DMS79 treated with DMSO at 0.1 percent for 48 hours (cell line): ENCODE measurements around the gene MYH11.

Source experiments
- DNase-seq: peaks from one replicate; lab custom pipeline; 2025; lab: John Stamatoyannopoulos, UW

The MYH11 gene

DNA sequence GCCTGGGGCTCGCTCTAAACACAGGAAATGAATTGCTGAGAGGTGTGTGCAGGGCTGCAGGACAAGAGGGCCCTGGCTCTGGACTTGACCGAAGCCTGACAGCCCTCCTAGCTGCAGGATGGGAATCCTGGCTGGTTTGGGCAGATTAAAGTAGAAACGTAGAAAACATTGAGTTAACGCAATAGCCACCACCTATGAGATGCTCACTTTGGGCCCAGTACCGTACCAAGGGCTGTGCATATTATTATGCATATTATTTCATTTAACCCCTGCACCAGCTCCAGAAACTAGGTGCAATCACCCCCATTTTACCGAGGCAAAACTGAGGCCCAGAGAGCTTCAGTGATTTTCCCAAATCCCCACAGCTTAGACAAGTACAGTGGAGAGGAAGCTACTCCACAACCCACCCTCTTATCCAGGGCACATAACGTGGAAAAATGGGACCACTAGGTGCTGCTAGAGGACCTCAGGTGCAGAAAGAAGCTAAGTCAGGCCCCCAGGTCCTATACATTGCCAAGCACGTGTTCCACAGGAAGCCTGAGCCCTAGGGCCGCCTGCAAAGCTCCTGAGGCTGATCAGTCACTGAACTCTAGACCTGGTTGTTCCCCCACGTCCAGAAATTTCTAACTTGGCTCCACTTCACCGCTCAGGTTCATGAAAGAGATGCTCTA lies 79.2 kb downstream of the MYH11 start:
- DNase-seq, result peak; percentile 48

DNA sequence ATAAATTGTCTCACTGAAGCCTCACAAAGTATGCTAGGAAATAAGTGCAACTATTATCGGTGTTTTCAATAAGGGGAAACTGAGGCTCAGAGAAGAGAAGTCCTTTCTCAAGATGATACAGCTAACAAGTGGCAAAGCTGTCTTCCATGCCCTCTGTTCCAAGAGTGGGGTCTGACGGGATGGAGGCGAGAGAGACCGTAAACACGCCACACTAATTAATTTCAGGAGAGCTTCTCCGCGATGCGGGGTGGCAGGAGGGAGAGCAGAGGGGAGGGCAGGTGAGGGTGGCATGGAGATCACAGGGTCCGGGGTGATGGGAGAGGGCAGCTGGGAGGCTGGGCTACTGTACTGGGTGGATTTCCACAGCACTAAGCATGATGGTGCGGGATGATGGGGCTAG lies 80.3 kb downstream of the MYH11 start:
- DNase-seq, result no peak

DNA sequence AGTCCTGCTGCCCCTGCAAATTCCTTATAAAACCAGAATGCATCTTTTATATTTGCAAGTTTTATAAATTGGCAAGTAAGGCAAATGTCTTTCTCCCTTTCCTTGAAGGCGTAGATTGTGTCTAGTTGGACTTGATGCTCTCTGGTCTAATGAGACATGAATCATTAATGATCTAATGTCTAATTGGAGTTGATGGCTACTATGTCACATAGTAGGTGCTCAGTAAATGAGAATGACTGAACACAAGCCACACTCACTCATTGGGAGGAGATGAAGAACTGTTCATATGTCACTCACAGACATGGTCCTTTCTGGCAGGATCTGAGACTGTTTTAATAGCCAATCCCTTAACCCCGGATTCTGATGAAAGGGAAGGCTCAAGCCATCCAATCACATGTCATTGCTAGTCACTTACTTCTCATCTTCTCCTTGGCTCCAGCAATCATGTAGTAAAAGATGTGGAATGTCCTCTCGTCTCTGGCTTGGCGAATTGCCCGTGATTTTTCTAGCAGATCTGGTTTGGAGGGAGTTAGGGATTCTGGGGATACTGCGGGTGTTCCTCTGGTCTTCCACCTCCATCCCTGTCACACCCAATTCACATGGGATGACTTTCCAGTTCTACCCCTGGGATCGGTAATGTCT lies 81.0 kb downstream of the MYH11 start:
- no peak for DNase-seq

DNA sequence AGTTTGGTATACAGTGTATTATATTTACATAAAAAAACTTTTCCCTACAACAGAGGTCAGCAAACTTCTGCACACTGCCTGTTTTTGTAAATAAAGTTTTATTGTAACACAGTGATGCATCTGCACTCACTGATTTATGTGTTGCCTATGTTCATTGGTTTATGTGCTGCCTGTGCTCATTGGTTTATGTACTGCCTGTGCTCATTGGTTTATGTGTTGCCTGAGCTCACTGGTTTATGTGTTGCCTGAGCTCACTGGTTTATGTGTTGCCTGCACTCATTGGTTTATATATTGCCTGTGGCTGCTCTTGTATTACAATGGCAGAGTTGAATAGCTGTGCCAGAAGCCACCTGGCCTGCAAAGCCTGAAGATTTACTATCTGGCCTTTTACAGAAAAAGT lies 81.6 kb downstream of the MYH11 start:
- DNase-seq, result no peak

DNA sequence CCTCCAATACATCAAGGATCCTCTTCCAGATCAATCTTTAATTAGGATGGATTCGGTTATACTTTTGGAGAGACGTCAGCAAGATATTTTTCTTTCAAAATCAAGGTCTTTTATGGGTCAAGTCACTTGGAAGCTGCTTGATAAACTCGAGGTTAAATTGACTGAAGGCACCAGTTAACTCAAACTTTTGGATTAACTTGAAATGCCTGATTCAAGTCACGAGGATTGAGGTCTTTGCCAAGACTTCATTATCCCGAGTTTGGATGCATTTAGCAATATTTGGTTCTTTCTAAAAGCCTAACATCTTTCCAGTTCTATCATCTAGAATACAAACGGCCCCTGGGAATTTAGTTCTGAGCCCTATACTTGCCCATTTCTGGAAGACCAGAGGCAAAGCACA lies 82.9 kb downstream of the MYH11 start:
- DNase-seq, result no peak

DNA sequence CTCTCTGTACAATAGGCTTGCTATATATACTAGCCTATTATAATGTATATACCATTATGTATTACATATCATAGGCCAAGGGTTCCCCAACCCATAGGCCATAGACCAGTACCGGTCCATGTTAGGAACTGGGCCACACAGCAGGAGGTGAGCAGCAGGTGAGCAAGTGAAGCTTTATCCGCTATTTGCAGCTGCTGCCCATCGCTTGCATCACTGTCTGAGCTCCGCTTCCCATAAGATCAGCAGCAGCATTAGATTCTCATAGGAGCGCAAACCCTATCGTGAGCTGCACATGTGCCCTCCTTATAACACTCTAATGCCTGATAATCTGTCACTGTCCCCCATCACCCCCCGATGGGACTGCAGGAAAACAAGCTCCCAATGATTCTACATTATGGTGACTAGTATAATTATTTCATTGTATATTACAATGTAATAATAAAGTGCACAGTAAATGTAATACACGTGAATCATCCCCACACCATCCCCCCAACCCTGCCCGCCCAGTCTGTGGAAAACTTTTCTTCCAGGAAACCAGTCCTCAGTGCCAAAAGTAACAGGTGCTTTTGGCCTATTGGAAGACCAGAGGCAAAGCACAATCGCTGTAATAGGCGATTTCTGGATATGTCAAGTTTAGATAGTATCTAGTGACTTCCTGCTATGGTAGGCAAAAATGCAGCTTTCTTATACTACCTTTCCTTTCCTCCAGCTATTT lies 84.1 kb downstream of the MYH11 start:
- no peak for DNase-seq

DNA sequence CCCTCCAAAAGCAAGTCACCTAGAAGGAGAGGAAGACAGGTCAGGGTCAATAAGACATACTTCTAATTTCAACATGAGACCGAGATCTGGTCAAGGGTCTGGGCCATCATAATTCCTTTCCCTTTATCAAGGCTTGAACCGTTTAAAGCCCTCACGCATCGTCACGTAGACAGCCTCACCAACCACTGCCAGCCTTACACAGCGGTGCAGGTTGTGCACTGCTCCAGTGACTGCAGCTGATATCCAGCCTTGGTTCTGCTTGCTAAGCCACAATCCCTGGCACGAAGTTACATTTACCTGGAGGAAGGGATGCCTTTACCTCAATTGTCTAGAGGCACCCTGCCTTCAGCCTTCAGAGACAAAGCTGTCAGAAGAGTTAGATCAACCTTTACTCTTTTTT lies 85.1 kb downstream of the MYH11 start:
- DNase-seq, result no peak

DNA sequence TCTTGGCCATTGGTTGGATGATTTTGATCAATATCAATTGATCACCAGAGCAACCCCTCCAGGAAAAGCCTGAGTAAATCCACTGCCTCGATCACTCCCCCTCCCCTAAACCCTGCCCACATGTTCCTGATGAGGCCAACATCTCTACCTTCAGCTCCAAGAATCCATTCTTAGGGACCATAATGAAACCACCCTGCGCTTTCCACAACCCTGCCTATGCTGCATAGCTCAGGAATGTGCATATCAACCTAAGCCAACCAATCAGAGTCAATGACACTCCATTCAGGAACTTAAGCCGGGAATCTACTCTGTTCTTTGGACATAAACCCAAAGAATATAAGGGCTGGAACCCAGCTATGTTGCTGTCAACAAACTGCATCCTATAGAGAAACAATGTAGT lies 86.3 kb downstream of the MYH11 start:
- DNase-seq, result no peak

DNA sequence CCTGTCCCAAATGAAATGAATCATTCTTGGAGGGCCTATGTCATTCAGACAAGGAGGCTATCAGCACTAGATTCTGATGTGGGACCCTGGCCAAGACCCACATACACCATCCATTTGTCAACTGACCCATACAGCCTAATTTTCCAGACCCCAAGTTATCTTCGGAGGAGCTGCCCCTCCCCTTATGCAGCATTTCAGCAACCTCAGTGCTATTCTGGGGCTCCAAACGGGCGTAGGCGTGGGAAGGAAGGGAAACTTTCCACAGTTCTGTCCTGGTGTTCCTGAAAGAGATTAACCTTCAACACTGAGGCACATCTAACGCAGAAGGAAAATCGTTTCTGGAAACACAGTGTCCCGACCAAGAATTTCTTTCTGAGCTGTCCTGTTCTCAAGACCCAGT lies 86.7 kb downstream of the MYH11 start:
- no peak for DNase-seq

DNA sequence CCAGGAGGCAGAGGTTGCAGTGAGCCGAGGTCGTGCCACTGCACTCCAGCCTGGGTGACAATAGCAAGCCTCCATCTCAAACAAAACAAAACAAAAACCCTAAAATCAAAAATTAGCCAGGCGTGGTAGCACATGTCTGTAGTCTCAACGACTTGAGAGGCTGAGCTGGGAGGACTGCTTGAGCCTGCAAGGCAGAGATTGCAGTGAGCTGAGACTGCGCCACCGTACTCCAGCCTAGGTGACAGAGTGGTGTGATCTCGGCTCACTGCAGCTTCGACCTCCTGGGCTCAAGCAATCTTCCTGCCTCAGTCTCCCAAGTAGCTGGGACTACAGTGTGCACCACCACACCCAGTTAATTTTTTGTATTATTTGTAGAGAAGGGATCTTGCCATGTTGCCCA lies 87.6 kb downstream of the MYH11 start:
- DNase-seq, result no peak

DNA sequence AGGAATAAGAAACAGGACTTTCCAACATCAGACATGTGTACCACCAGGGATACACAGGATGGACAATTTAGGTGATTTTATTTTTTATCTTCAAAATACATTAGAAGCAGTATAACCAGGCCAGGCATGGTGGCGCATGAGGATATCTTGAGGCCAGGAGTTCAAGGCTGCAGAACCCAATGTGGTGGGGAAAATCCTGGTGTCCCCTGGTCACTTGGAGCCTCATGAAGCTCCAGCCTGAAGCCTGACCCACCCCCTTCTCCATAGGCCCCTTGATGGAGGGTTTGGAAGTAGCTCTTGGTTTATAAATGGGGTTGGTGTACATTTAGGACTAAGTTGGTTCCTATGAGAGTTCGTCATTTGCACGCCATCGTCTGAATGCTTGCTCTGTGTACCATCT lies 88.6 kb downstream of the MYH11 start:
- no peak for DNase-seq

DNA sequence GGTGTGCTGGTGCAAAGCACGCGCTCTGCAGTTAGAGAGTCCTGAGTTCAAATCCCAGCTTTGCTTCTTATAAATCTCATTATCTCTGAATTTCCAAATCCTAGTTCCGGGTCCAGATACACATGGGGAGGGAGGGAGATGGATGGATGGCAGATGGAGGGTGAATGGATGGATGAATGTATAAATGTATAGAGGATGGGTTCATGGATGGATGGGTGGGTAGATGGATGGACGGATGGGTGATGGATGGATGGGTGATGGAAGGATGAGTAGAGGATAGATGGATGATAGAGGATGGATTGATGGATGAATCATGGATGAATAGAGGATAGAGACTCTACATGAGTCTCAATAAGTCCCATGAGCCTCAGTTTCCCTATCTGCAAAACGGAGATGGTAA lies 89.9 kb downstream of the MYH11 start:
- no peak for DNase-seq

DNA sequence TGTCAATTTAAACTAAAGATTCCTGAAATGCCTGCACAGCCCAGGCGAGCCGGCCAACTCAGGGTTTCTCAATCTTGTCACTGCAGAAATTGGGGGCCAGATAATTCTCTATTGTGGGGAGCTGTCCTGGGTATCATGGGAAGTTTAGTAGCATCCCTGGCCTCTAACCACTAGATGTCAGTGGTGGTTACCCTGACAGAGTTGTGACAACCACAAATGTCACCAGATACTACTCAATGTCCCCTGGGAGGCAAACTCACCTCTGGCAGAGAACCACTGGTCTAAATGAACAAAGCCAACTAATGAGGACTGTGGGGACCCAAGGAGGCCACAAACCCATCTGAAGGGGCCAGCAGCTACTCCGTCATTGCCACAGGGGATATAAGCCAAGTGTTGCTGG lies 90.9 kb downstream of the MYH11 start:
- peak; percentile 52 for DNase-seq

DNA sequence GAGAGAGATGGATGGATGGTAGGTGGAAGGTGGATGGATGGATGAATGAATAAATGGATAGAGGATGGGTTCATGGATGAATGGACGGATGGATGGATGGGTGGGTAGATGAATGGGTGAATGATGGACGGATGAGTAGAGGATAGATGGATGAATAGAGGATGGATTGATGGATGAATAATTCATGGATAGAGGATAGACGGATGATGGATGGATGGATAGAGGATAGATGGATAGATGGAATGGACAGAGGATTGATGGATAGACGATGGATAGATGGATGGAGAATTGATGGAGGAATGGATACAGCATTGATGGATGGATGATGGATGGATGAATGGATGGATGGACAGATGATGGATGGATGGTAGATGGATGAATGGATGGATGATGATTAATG lies 91.7 kb downstream of the MYH11 start:
- no peak for DNase-seq

DNA sequence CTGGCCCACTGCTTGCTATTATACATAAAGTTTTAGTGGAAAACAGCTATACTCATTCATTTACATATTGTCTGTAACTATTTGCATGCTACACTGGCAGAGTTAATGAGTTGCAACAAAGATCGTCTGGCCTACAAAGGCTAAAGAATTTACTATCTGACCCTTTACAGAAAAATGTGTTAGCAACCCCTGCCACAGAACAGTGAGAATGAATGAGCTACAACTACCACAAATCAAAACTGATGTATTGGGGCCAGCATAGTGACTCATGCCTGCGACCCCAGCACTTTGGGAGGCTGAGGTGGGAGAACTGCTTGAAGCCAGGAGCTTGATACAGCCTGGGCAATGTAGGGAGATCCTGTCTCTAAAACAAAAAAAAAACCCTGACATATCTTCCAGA lies 92.7 kb downstream of the MYH11 start:
- DNase-seq, result no peak

DNA sequence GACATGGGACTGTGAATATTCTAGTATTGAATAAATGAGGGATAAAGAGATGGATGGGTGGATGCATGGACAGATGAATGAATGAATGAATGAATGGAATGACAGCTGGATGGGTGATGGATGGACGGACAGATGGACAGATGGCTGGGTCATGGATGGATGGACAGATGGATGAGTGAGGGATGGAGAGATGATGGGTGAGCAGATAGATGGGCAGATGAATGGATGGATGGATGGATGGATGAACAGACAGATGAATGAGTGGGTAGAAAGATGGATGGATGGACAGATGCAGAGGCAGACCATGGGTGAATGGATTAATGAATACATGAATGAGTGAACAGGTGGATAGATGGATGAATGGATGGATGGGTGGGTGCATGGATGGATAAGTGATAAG lies 96.7 kb downstream of the MYH11 start:
- no peak for DNase-seq

DNA sequence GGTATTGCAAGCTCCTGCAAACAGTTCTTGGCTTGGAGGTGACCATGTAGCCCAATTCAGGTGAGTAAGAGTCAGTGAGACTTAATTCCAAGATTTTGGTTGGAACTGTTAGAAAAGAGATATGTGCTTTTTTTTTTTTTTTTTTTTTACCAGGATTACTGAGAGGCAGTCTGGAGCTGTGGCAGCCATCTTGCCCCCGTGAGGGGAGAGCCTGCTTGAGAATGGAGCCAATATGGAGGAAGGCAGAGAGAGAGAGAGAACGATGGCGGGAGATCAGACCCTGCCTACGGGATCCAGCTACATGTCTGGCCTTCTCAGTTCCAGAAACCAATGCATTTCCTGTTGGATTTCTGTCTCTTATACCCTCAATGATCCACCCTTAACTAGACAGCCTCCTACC lies 97.8 kb downstream of the MYH11 start:
- no peak for DNase-seq

DNA sequence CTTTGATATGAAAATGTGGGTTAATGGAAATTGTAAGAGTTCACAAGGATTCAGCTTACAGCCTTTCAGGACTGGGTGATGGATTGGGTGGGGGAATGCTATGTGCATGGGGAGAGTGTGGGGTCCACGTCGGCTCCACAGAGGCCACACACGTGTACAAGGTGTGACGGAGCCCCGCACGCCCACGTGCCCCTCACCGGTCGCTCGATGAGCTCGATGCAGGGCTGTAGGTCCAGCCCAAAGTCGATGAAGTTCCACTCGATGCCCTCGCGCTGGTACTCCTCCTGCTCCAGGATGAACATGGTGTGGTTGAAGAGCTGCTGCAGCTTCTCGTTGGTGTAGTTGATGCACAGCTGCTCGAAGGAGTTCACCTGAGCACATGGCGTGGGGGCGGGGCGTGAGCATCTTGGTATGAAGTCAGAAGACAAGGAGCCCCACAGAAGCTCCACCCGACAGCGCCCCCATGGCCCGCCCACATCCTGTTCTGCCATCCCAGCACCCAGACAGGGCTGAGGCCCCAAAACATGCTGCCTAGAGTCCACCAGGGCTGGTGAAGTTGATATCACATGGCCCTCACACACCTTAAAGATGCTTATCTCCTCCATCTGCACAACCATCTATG lies 99.1 kb downstream of the MYH11 start:
- DNase-seq, result no peak

DNA sequence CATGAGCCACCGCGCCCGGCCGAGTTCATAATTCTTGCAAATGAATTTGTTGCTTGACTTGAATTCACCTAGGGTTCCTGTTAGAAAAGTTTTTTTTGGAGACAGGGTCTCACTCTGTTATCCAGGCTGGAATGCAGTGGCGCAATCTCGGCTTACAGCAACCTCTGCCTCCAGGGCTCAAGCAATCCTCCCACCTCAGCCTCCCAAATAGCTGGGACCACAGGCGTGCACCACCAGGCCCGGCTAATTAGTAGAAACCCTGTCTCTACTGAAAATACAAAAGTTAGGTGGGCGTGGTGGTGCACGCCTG lies 99.8 kb downstream of the MYH11 start:
- no peak for DNase-seq

DNA sequence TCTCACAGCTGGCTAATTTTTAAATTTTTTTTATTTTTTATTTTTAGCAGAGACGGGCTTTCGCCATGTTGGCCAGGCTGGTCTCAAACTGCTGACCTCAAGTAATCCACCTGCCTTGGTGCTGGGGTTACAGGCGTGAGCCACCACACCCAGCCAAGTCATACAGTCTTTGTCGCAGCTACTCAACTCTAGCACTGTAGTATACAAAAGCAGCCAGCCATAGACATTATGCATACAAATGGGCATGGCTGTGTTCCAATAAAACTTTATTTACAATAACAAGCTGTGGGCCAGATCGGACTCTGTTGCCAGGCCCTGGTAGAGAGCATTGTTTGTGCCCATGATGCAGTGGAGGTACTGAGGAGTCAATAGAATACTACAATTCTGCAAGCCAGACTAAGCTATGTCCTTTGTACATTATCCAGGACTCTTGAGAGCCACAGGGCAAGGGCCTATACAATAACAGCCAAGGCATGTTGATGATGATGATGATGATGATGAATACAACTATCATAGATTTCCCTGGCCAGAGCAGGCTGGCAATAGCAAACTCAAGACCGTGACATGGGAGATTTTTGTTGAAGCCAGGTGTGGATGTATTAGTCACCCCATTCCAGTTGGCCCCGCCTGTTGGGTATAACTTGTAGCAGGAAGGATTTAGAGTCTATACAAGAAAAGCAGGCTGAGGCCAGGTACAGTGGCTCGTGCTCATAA lies 101.8 kb downstream of the MYH11 start:
- no peak for DNase-seq

DNA sequence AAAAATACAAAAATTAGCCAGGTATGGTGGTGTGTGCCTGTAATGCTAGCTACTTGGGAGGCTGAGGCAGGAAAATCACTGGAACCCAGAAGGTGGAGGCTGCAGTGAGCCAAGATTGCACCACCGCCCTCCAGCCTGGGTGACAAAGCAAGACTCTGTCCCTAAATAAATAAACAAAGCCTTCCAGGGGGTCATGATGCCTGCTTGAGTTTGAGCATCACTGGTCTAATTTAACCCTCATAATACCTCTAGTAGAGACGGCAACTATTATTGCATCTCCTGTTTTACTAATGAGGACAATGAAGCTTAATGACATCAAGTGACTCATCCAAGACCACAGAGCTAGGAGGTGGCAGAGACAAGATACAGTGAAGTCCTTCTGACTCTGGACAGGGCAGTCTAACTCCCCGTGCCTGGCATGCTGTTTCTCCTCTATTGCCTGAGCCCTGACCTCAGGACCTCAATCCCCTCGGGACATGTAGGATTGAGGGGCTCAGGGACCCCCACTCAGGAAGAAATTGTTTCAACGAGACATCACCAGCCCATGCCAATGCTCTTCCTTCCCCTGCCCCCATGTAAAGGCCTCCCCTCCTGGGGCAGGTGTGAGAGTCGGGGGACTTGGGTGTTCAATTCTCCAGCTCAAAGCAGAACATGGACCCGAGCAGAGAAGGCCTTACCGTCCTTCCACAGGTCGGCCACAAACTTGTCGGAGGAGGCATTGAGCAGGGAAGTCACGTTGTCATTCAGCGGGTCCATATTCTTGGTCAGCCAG lies 103.9 kb downstream of the MYH11 start:
- DNase-seq, result no peak

DNA sequence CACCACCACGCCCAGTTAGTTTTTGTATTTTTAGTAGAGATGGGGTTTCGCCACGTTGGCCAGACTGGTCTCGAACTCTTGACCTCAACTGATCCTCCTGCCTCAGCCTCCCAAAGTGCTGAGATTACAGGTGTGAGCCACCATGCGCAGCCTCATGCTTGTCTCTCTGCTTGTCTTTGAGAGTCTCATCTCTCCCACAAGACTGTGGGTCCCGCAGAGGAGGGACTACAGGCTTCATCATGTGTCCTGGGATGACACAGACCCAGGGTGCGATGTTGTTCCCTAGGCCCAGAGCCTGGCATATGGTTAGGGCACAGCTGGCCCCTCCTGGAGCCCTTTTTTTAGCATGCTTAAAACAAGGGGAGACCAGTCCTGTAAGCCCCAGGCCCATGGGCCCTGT lies 104.9 kb downstream of the MYH11 start:
- DNase-seq, result no peak
